Retinal pigment epithelial cell (primary cell): ENCODE measurements around the gene GOSR2.

Experiments
- DNase-seq: peaks from one replicate; pipeline ENCODE4 v3.0.0-alpha.2; 2010; ENCODE audit warnings: low read depth
- H3K4me3 ChIP-seq: 2 replicates; pipeline ENCODE4 v1.5.1; 2011; ENCODE audit warnings: mild to moderate bottlenecking, low read length, control low read depth, moderate library complexity
- CTCF ChIP-seq: conservative IDR thresholded peaks from 2 replicates; pipeline ENCODE4 v1.5.1; 2011; ENCODE audit warnings: low read depth, low read length, control low read depth, inconsistent platforms

The GOSR2 gene

GRCh38 chr17:46928467-46929261, 5.7 kb downstream of the GOSR2 start:
- no peak overlapping the region for H3K4me3 ChIP-seq
- DNase-seq = no peak
- no peak for TF ChIP-seq CTCF

- peak; percentile 84 for DNase-seq
Measured at GRCh38 chr17:46929413-46929812, 6.5 kb downstream of the GOSR2 start.

GRCh38 chr17:46930051-46930450, 7.1 kb downstream of the GOSR2 start:
- no peak for DNase-seq
- TF ChIP-seq CTCF = no peak
- no peak overlapping the region for H3K4me3 ChIP-seq

More at GRCh38 chr17:46929413-46929812, 6.5 kb downstream of the GOSR2 start:
- TF ChIP-seq CTCF = no peak
- H3K4me3 ChIP-seq = no peak overlapping the region

GRCh38 chr17:46931596-46931995, 8.6 kb downstream of the GOSR2 start:
- TF ChIP-seq CTCF = no peak
- DNase-seq = no peak
- no peak overlapping the region for H3K4me3 ChIP-seq

GRCh38 chr17:46935658-46936266, 12.8 kb downstream of the GOSR2 start:
- no peak for DNase-seq
- TF ChIP-seq CTCF = no peak
- no peak overlapping the region for H3K4me3 ChIP-seq

GRCh38 chr17:46940692-46941404, 17.9 kb downstream of the GOSR2 start:
- no peak for DNase-seq
- TF ChIP-seq CTCF = peak; percentile 97
- no peak overlapping the region for H3K4me3 ChIP-seq
